ENCODE results near the gene COL2A1. TPM values are rescaled to one million over a fixed set of nuclear protein-coding genes. Genes with fewer than 3 reads are reported as not detected.

The COL2A1 gene
- total RNA-seq, 4 donors from 2014 or later, result 0.16 to 4.2 (median 1.9) TPM

GRCh38 chr12:48029491-48030172 lies 25.4 kb upstream of the COL2A1 start:
- H3K36me3 ChIP-seq, result no peaks in the 10 kb centered on the region
- no peak for DNase-seq
- H3K27ac ChIP-seq, result no peak overlapping the region
- 54% methylated on average over 8 of the region's 8 CpGs; no CpG with 5 or more reads in 1 of the 2 donors for WGBS, 2 donors (ENCODE audit: low coverage in 1 of 2)
- H3K4me1 ChIP-seq, result peaks cover 0 to 8% (median 4%) of the 10 kb centered on the region in 4 donors
- no peaks in the 10 kb centered on the region for H3K27me3 ChIP-seq
- in situ Hi-C loops (cut with MboI; ENCODE audit: low pct_ligation_motif_present in 1 of 4, low pct_unique_long_range_greater_than_20kb in 1 of 4, low sequenced_read_pairs in 3 of 4), result no loop called here
- TF ChIP-seq EP300 (IDR thresholded peaks at IDR 0.05; ENCODE audit: low read depth) (no peak), POLR2AphosphoS5 (IDR thresholded peaks at IDR 0.05) (no peak), CTCF (IDR thresholded peaks at IDR 0.05) (no peak), POLR2A (IDR thresholded peaks at IDR 0.05) (no peak)
- no peak overlapping the region for H3K4me3 ChIP-seq
- intact Hi-C loops (cut with DNase I; ENCODE audit: low total_unique reads), result no loop called here
- H3K9me3 ChIP-seq, result no peaks in the 10 kb centered on the region

GRCh38 chr12:48028541-48029431 lies 24.5 kb upstream of the COL2A1 start:
- Histone ChIP-seq H3K27ac (no peak overlapping the region), H3K36me3 (no peaks in the 10 kb centered on the region), H3K4me3 (no peak overlapping the region), H3K4me1 (peaks cover 0 to 8% (median 4%) of the 10 kb centered on the region in 4 donors), H3K9me3 (no peaks in the 10 kb centered on the region), H3K27me3 (no peaks in the 10 kb centered on the region)
- intact Hi-C loops (cut with DNase I; ENCODE audit: low total_unique reads) (no loop called here), in situ Hi-C loops (cut with MboI; ENCODE audit: low pct_ligation_motif_present in 1 of 4, low pct_unique_long_range_greater_than_20kb in 1 of 4, low sequenced_read_pairs in 3 of 4) (no loop called here)
- DNase-seq, result no peak
- WGBS, 2 donors (ENCODE audit: low coverage in 1 of 2), result 44% methylated on average over 5 of the region's 5 CpGs; no CpG with 5 or more reads in 1 of the 2 donors
- TF ChIP-seq POLR2A (IDR thresholded peaks at IDR 0.05) (no peak), EP300 (IDR thresholded peaks at IDR 0.05; ENCODE audit: low read depth) (no peak), CTCF (IDR thresholded peaks at IDR 0.05) (no peak), POLR2AphosphoS5 (IDR thresholded peaks at IDR 0.05) (no peak)

GRCh38 chr12:48027183-48028002 lies 23.1 kb upstream of the COL2A1 start:
- no peak for DNase-seq
- in situ Hi-C loops (cut with MboI; ENCODE audit: low pct_ligation_motif_present in 1 of 4, low pct_unique_long_range_greater_than_20kb in 1 of 4, low sequenced_read_pairs in 3 of 4) (no loop called here), intact Hi-C loops (cut with DNase I; ENCODE audit: low total_unique reads) (no loop called here)
- 72 to 83% methylated on average over 3 to 18 of the region's 18 CpGs for WGBS, 2 donors (ENCODE audit: low coverage in 1 of 2)
- TF ChIP-seq POLR2AphosphoS5 (IDR thresholded peaks at IDR 0.05) (no peak), CTCF (IDR thresholded peaks at IDR 0.05) (no peak), POLR2A (IDR thresholded peaks at IDR 0.05) (no peak), EP300 (IDR thresholded peaks at IDR 0.05; ENCODE audit: low read depth) (no peak)
- Histone ChIP-seq H3K36me3 (no peaks in the 10 kb centered on the region), H3K4me1 (peaks cover 0 to 13% (median 8%) of the 10 kb centered on the region in 4 donors), H3K27ac (no peak overlapping the region), H3K9me3 (no peaks in the 10 kb centered on the region), H3K4me3 (no peak overlapping the region), H3K27me3 (no peaks in the 10 kb centered on the region)

Data from transverse colon (tissue), 4 donors.